HG02981 (cell line): ENCODE results near the gene NAIF1.

Experiments
- ATAC-seq: cut with Tn5 transposase; IDR thresholded peaks from one replicate; pipeline ENCODE4 v1.9.1; 2021; ENCODE audit warnings: mild to moderate bottlenecking, moderate library complexity; ENCODE audit not compliant: unreplicated experiment

The NAIF1 gene

DNA sequence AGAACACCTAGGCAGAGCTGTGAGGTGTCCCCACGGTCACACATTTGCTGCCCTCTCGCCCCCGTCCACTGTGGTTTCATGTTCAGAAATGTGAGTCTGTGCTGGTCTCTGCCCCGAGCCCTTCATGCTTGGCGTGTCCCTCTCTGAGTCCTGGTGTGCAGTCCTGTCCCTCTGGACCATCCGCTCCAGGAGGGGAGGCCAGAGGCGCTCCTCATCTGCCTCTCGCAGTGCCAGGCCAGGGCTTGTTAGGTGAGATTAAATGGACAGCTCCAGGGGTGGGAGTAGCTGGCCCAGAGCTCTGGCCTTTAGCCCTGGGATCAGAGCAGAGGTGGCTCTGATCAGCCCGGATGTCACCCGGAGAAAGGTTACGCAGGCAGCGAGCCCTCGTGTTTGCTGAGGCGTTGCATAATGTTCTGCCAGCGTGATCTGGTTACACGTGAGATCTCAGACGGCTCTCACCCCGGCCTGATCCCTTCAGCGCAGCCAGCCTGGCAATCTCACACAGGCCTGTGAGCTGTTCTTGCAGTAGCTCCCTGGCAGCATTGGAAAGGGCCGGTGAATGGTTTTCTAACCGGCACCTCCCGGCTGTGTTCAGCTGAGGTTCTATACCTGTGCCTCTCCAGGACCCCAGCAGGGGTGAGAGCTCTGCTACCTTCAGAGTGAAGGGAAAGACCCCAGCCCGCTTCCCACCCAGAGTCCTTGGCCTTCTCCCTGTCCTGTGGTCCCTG lies 35.9 kb upstream of the NAIF1 start:
- no peak for ATAC-seq

DNA sequence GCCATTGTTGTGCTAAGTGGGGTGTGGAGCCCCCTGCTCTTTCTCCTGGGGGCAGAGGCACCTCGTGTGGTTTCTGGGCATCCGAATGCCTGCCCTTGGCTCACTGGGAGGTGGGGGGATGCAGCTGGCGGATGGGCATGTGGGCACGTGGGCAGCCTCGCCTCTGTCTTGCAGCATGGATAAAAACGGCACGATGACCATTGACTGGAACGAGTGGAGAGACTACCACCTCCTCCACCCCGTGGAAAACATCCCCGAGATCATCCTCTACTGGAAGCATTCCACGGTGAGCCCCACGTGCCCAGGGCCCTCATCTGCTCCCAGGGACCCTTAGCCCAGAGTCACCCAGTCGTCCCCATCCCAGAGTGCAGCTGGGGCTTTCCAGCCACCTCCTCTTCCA lies 35.1 kb upstream of the NAIF1 start:
- no peak for ATAC-seq

GRCh38 chr9:128101690-128102089 lies 34.6 kb upstream of the NAIF1 start:
- no peak for ATAC-seq

- ATAC-seq, result no peak
These were observed 34.1 kb upstream of the NAIF1 start for GRCh38 chr9:128101231-128101661.

- no peak for ATAC-seq
These were observed 33.5 kb upstream of the NAIF1 start for GRCh38 chr9:128100581-128100980.

- no peak for ATAC-seq
These were observed 32.9 kb upstream of the NAIF1 start for GRCh38 chr9:128099932-128100491.

- ATAC-seq, result no peak
These were observed 32.3 kb upstream of the NAIF1 start for GRCh38 chr9:128099231-128099931.

DNA sequence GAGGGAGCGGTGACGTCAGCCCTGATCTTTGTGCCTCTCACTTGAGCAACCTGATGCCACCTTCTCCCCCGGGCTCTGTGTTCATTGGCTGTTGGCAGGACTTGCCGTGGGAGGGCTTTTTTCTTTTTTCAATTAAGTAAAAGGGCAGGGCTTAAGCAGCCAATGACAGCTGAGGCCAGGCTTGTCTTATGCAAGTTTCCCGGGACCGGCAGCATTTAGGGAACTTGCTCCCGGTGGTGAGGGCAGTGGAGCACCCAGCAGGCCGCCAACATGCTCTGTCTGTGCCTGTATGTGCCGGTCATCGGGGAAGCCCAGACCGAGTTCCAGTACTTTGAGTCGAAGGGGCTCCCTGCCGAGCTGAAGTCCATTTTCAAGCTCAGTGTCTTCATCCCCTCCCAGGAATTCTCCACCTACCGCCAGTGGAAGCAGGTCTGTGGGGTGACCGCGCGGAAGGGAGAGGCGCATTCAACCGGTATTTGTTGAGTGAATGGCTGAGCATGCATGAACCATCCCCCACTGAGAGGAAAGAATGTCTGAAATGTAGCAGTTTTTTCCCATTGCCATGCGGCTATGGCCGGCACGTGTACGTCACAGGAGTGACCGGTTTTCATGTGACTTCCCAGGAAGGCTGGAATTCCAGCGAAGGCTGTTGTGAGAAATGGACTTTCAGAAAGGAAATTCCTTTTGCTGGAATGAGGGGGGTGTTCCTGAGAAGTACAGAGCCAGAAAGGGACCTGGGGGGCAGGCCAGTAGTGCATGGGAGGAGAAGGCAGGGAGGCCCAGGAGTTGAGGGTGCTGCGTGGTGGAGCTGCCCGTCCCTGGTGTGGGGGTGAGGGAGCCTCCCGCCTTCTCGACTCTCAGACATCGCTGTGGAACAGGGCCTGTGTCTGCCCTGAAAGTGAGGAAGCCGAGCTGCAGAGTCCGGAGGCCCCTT lies 31.4 kb upstream of the NAIF1 start:
- no peak for ATAC-seq

DNA sequence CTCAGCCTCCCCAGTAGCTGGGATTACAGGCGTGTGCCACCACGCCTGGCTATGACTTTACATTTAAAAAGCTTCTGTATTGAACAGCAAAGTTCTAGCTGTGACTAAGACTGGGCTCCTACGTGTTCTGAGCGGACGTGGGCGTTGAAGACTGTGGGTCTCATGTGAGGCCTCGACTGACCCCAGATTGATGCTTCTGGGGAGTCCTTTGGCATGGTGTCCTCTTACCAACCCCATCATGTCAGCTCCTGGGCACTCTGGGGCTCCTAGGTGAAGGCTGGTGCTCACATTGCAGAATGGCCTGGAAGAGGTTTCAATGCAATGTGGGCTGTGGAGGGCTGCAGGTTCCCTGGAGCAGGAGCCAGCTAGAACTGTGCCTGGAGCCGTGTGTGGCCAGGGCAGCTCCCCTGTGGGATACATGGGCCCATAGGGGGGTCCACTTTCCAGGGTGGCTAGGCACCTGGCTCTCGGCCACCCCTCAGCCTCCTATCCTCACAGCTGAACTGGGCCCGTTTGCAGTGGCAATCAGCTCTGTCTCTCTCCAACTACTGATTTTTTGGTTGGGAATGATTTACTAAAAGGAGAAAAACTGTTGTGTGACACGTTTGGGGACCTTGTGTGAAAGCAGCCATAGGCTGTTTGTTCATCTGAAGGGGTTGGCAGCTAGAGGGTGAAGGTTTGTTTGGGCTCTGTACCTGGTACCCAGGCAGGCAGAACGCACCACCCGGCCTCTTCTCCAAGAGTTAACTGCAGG lies 30.6 kb upstream of the NAIF1 start:
- no peak for ATAC-seq

DNA sequence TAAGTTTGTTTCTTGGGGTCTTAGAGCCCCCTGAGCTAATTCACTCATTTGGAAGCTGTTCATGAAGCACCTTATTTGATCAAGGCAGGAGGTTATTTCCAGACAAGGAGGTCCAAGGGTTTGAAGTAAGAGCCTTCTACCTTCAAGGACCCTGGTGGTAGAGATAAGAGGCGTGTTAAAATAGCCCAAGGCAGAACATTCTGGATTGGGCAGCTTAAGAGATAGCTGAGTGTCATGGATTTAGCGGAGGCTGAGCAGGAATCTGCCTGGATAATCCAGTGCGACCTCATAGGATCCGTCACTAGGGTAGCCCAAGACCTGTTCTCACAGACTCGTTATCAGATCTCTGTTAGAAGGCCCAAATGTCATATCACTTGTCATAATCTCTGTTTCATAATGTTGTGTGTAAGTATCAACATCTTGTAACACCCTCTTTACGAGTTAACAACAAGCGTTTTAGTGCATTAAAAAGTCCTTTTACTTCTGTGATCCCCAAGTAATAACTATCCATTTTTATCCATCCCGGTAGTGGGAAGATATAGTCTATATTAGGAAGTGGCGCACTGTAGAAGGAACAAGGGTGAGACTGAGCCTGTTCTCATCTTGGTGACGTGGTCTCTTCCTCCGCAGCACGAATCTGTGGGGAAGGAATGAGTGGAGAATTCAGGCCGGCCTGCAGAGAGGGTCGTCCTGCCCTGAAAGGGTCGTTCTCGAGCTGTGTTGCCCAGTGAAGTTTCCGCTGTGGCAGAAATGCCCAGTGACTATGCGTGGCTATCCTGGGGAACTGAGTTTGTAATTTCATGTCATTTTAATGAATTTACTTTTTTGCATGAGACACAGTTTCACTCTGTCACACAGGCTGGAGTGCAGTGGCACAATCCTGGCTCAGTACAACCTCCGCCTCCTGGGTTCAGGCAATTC lies 29.8 kb upstream of the NAIF1 start:
- no peak for ATAC-seq

GRCh38 chr9:128094950-128095544 lies 27.9 kb upstream of the NAIF1 start:
- ATAC-seq, result no peak

GRCh38 chr9:128094166-128094949 lies 27.2 kb upstream of the NAIF1 start:
- ATAC-seq, result peak; percentile 90

DNA sequence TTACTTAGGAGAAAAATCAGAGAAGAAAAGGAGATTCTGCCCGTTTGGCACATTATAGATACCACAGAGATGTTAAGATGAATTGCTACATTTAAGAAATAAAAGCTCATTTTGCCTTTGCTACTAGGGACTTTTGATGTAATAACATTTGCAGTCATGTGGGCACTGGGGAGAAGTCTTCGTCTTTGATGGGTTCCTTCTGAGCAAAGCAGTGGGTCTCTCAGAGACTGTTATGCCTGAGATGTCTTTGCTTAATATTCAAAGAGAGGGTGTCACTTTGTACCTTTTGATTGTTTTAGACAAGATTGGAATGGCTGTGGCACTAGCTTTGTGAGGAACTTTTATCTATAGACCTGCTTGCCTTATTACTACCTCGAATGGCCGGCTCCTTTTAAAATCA lies 25.9 kb upstream of the NAIF1 start:
- no peak for ATAC-seq

DNA sequence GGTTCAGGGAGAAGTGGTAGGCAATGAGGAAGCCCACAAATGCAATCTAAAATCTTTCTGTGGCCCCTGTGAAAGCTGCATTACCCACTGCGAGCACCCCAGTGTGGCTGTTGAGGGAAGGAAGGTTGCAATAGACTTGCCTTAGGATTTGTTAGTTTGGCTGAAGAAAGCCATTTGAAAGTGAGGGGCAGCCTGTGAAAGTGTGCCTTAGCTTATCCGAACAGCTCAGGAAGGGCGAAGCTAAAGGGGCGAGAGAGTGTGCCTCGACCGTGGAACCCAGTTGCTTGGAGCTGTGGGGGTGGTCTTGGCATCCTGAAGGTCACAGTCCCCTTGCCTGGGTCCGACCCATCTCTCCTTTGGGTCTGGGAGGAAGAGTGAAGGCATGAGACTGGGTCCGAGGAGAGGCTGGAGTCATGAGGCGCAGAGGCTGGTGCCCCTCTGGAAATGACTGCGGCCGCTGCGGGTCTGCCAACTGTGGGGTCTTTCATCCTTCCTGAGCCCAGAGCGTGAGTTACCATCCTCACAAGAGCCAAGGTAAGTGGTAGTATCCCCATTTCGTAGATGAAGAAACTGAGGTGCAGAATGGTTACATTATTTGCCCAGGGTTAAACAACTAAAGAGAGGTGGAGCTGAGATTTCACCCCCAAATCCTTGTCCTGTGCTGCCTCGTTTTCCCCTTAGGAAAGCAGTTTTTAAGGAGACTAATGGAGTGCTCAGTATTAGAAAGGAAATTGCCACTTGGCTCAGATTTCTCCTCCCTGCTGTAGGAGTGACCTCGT lies 25.3 kb upstream of the NAIF1 start:
- no peak for ATAC-seq

- ATAC-seq, result no peak
These were observed 24.5 kb upstream of the NAIF1 start for GRCh38 chr9:128091571-128091970.

- no peak for ATAC-seq
These were observed 24.0 kb upstream of the NAIF1 start for GRCh38 chr9:128091144-128091543.

DNA sequence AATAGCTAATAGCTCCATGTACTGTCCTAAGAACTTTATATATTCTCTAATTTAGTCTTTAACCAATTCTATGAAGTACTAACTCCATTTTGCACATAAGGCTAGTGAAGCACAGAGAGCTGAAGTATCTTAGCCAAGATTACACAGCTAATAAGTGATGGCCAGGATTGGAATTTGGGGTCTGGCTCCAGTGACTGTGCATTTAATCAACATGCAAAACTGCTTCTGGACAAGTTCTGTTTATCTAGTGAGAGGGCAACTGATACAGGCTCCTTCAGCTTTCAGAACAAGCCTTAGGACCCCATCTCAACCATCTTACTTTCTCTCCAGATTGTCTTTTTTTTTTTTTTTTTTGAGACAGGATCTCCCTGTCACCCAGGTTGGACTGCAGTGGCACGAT lies 22.2 kb upstream of the NAIF1 start:
- ATAC-seq, result no peak
